ENCODE data around the gene OR51E1.

GRCh38 chr11:4639931-4640330 lies 3.9 kb upstream of the OR51E1 start:
- TF ChIP-seq CTCF (IDR thresholded peaks at IDR 0.05; ENCODE audit: extremely low read depth in 1 of 2, insufficient read depth in 1 of 2, low read depth in 1 of 2, low read length in 2 of 2) (no peak), GATA2 (IDR thresholded peaks at IDR 0.05; ENCODE audit: insufficient read depth, insufficient read length, low read depth, low read length) (no peak), POLR2A (IDR thresholded peaks at IDR 0.05; ENCODE audit: low read depth, low read length) (no peak), POLR2AphosphoS5 (IDR thresholded peaks at IDR 0.05; ENCODE audit: insufficient read depth, low read depth, low read length) (no peak), MAX (IDR thresholded peaks at IDR 0.05; ENCODE audit: insufficient read depth, insufficient read length) (no peak), EZH2 (IDR thresholded peaks at IDR 0.05; ENCODE audit: borderline replicate concordance, low read depth, low read length, severe bottlenecking) (no peak), JUN (IDR thresholded peaks at IDR 0.05; ENCODE audit: borderline replicate concordance, insufficient read depth, insufficient read length, low read depth) (no peak)

All from endothelial cell of umbilical vein (primary cell).